AG10803 (cell line): ENCODE results near the gene TSGA10.
"Not testable (repeated sequence)": the region's sequence is repeated elsewhere in the genome, so short reads cannot be mapped to it uniquely, and the experiment has no call there.

Experiments used
- DNase-seq: peaks from one replicate; pipeline ENCODE4 v3.0.0; 2010; ENCODE audit warnings: low read depth
- H3K4me3 ChIP-seq: 2 replicates; pipeline ENCODE4 v1.5.1; 2011; ENCODE audit warnings: mild to moderate bottlenecking, low read length, control low read depth
- TF ChIP-seq, protein P1 (sequence below): conservative IDR thresholded peaks from 2 replicates; pipeline ENCODE4 v1.5.1; 2011; ENCODE audit warnings: mild to moderate bottlenecking, low read length, control low read depth, inconsistent platforms

The TSGA10 gene

GRCh38 chr2:99072551-99072950 is 82.2 kb downstream of the TSGA10 start:
- TF ChIP-seq, protein P1, sequence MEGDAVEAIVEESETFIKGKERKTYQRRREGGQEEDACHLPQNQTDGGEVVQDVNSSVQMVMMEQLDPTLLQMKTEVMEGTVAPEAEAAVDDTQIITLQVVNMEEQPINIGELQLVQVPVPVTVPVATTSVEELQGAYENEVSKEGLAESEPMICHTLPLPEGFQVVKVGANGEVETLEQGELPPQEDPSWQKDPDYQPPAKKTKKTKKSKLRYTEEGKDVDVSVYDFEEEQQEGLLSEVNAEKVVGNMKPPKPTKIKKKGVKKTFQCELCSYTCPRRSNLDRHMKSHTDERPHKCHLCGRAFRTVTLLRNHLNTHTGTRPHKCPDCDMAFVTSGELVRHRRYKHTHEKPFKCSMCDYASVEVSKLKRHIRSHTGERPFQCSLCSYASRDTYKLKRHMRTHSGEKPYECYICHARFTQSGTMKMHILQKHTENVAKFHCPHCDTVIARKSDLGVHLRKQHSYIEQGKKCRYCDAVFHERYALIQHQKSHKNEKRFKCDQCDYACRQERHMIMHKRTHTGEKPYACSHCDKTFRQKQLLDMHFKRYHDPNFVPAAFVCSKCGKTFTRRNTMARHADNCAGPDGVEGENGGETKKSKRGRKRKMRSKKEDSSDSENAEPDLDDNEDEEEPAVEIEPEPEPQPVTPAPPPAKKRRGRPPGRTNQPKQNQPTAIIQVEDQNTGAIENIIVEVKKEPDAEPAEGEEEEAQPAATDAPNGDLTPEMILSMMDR, result no peak
- DNase-seq, result no peak
- no peak overlapping the region for H3K4me3 ChIP-seq

DNA sequence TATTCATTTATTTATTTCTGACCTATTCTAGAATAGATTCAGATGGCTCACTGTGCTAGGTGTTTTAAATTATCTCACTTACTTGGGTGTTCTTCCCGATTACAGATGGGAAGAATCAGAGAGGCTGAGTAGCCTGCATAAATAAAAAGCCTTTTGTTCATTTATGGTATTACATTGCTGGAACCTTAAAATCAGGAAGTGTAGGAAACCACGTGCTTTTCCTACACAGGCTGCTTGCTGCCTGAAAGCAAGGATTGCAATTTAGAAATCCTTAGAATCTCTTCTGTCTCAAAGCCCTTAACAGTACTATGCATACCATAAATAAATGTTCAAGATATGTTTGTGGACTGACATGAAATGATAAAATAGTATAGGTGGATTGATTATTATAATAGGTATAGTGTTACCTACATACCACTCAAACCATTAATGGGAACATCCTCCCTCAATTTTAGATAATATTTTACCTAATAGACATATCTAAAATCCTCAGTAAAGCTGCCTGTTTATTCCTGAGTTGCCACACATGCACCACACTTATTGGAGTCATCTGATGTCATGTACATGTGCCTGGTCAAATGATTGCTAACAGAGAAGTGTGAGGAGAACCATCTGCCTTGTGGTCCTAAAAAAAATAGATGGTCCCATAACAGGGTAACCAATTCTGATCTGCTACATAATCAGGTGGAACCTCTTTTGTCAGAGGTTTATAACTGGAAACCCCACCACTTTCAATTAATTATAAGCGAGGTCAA is 86.7 kb downstream of the TSGA10 start:
- H3K4me3 ChIP-seq, result no peak overlapping the region
- TF ChIP-seq, protein P1, result no peak
- no peak for DNase-seq

DNA sequence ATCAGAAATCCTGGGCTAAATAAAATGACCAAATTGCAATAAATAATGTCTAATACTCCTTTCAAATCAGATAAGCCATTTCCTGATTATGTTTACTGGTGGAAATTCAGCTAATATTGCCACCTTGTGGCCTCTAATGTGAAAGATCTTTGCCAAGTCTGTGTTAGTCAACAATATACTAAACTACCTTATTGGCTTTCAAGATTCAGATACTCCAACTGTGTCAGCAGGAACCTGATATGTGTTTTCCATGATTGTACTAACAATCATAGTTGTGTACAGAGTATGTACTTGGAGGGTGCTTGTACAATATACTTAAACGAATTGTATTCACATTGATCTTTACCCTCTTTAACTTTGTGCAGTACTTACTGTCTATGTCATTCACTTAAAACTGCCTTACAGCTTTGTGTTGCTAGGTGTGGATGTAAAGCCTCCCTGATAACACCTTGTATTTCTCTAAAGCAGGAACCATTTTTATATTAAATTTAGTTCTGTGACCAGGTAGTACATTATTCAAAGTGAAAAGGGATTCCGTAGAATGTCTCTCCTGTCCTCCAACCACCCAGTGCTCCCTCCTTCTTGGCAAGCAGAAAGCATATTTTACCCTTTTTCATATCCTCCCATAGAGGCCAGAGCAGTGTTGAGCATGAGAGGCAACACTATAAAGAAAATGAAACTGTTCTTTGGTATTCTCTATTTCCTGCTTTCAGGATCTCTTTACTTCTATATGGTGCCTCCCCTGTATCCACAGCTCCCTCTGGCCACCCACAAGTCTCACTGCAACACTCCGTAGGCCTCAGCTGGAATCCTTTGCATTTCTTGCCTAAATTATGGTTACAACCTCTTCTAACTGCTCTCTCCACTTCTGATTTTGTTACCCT is 88.4 kb downstream of the TSGA10 start:
- peak; percentile 53 for DNase-seq
- TF ChIP-seq, protein P1, result peak; percentile 65
- no peak overlapping the region for H3K4me3 ChIP-seq

DNA sequence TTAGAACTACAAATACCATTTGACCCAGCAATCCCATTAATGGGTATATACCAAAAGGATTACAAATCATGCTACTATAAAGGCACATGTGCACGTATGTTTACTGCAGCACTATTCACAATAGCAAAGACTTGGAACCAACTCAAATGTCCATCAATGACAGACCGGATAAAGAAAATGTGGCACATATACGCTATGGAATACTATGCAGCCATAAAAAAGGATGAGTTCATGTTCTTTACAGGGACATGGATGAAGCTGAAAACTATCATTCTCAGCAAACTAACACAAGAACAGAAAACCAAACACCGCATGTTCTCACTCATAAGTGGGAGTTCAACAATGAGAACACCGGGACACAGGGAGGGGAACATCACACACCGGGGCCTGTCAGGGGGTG is 105.6 kb downstream of the TSGA10 start:
- H3K4me3 ChIP-seq, DNase-seq: not testable (repeated sequence)

DNA sequence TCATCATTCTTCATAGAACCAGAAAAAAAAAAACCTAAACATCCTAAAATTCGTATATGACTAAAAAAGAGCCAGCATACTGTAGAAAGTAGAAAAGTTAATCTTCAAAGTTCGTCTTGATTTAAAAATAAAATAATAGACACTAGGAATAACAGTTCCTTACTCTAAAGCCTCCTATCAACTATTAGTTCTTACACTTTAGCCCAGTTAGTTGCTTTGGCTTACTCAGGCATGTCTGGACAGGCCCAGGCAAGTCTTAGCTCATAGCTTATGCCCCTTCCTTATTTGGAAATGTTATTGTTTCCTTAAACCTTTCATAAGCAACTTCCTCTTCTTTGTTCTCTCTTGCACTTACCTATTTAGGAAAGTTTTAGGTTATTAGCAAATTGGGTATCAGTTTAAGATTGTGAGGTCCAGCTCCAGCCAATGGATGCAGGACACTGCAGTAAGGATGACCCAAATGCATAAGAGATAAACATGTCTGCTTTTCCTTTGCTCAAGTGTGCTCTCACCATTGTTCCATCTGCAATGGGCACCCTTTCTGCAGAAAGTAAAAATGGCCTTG is 113.9 kb downstream of the TSGA10 start:
- not testable (repeated sequence) for DNase-seq, H3K4me3 ChIP-seq

- no peak overlapping the region for H3K4me3 ChIP-seq
- no peak for DNase-seq
- TF ChIP-seq, protein P1, result no peak
Observed at GRCh38 chr2:99035920-99036319, 118.8 kb downstream of the TSGA10 start.

DNA sequence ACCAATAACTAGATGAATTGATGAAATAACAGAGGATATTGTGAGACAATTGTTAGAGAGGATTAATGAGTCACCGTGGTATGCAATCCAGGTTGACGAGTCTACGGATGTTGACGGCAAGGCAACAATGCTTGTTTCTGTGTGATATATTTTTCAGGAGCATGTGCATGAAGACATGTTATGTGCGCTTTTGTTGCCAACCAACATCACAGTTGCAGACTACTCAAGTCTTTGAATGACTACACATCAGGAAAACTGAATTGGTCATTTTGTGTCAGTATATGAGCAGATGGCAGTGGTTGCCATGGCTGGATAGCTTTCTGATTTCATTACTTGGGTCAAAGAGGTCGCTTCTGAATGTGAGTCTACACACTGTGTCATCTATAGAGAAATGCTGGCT is 122.0 kb downstream of the TSGA10 start:
- TF ChIP-seq, protein P1, result no peak
- DNase-seq, result no peak

GRCh38 chr2:99032001-99032400 is 122.7 kb downstream of the TSGA10 start:
- TF ChIP-seq, protein P1, result no peak
- H3K4me3 ChIP-seq, result no peak overlapping the region
- no peak for DNase-seq

More for the DNA sequence above, 122.0 kb downstream of the TSGA10 start:
- no peak overlapping the region for H3K4me3 ChIP-seq
